Effector memory CD4-positive, alpha-beta T cell (primary cell): ENCODE data around the gene SYNPR.

Source experiments
- DNase-seq, 3 donors: peaks; one replicate each; pipeline ENCODE4 v3.0.0-alpha.2; 2020
- H3K27ac ChIP-seq: 2 replicates; pipeline ENCODE4 v1.7.0; 2013; ENCODE audit warnings: mild to moderate bottlenecking, low read length, moderate library complexity; ENCODE audit not compliant: insufficient read depth, poor library complexity, severe bottlenecking
- H3K27me3 ChIP-seq: replicated peaks from 2 replicates; pipeline ENCODE4 v1.7.0; 2013; ENCODE audit warnings: mild to moderate bottlenecking, low read length; ENCODE audit not compliant: insufficient read depth, control insufficient read depth, poor library complexity, severe bottlenecking
- H3K36me3 ChIP-seq: 2 replicates; pipeline ENCODE4 v1.7.0; 2013; ENCODE audit warnings: mild to moderate bottlenecking, low read length, moderate library complexity; ENCODE audit not compliant: control insufficient read depth, insufficient read depth
- H3K4me1 ChIP-seq: 2 replicates; pipeline ENCODE4 v1.7.0; 2013; ENCODE audit warnings: low read length, mild to moderate bottlenecking; ENCODE audit not compliant: control insufficient read depth, insufficient read depth, poor library complexity, severe bottlenecking
- H3K4me3 ChIP-seq: 2 replicates; pipeline ENCODE4 v1.7.0; 2013; ENCODE audit warnings: low read length, low read depth, mild to moderate bottlenecking; ENCODE audit not compliant: insufficient read depth, poor library complexity, severe bottlenecking
- H3K9me3 ChIP-seq: 2 replicates; pipeline ENCODE4 v1.7.0; 2013; ENCODE audit warnings: mild to moderate bottlenecking, low read length, moderate library complexity; ENCODE audit not compliant: control insufficient read depth

The SYNPR gene

GRCh38 chr3:63477494-63478129 is 199.5 kb downstream of the SYNPR start:
- H3K27me3 ChIP-seq = no peaks in the 10 kb centered on the region
- H3K36me3 ChIP-seq = no peaks in the 10 kb centered on the region
- H3K9me3 ChIP-seq = no peaks in the 10 kb centered on the region
- H3K4me3 ChIP-seq = no peak overlapping the region
- no peak overlapping the region for H3K27ac ChIP-seq
- no peak for DNase-seq
- no peaks in the 10 kb centered on the region for H3K4me1 ChIP-seq

- Histone ChIP-seq H3K9me3 (no peaks in the 10 kb centered on the region), H3K36me3 (no peaks in the 10 kb centered on the region), H3K4me3 (no peak overlapping the region), H3K27me3 (no peaks in the 10 kb centered on the region), H3K27ac (no peak overlapping the region), H3K4me1 (no peaks in the 10 kb centered on the region)
- DNase-seq = no peak
These were observed 201.0 kb downstream of the SYNPR start for GRCh38 chr3:63478990-63479660.

DNA sequence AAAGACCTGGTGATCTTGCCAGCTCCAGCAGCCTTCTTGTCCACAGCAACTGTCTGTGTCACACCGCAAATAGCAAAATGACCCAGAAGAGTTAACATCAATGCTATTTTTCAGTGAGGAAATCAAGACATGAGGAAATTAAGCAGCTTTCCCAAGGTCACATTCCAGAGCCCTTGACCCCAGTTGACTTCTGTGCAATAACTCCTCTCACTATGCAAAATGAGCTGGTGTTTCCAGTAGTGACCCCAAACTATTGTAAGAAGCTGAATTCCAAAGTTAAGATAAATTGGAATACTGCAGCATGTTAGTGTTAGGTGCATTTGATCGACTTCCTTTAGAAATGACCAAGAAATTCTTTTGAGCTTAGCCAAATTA is 201.5 kb downstream of the SYNPR start:
- Histone ChIP-seq H3K9me3 (no peaks in the 10 kb centered on the region), H3K36me3 (no peaks in the 10 kb centered on the region), H3K4me3 (no peak overlapping the region)

GRCh38 chr3:63481627-63482026 is 203.5 kb downstream of the SYNPR start:
- H3K4me3 ChIP-seq = no peak overlapping the region
- H3K27me3 ChIP-seq = no peaks in the 10 kb centered on the region
- H3K9me3 ChIP-seq = no peaks in the 10 kb centered on the region
- no peaks in the 10 kb centered on the region for H3K4me1 ChIP-seq
- H3K27ac ChIP-seq = no peak overlapping the region
- no peaks in the 10 kb centered on the region for H3K36me3 ChIP-seq
- DNase-seq = no peak

More for the DNA sequence above, 201.5 kb downstream of the SYNPR start:
- DNase-seq = no peak
- Histone ChIP-seq H3K27ac (no peak overlapping the region), H3K4me1 (no peaks in the 10 kb centered on the region), H3K27me3 (no peaks in the 10 kb centered on the region)

DNA sequence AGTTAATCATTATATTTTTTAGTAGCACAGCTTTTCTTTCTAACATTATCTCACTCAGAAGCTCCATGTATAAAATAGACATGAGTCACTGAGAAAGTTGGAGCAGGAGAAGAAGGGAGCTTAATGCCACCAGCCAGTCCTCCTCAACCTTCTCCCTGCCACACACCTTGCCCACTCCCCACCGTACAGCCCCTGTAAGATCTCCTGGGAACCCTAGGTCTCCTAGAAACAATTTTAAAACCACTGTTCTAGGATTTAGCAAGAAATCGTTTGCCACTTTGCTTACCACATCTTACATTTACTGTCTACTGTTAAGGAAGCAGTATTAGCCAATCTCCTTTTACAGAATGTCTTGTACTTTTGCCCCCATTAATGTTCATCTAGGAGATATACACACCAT is 204.2 kb downstream of the SYNPR start:
- no peaks in the 10 kb centered on the region for H3K4me1 ChIP-seq
- no peak overlapping the region for H3K4me3 ChIP-seq
- no peak overlapping the region for H3K27ac ChIP-seq
- no peak for DNase-seq
- no peaks in the 10 kb centered on the region for H3K36me3 ChIP-seq
- no peaks in the 10 kb centered on the region for H3K27me3 ChIP-seq
- H3K9me3 ChIP-seq = no peaks in the 10 kb centered on the region

DNA sequence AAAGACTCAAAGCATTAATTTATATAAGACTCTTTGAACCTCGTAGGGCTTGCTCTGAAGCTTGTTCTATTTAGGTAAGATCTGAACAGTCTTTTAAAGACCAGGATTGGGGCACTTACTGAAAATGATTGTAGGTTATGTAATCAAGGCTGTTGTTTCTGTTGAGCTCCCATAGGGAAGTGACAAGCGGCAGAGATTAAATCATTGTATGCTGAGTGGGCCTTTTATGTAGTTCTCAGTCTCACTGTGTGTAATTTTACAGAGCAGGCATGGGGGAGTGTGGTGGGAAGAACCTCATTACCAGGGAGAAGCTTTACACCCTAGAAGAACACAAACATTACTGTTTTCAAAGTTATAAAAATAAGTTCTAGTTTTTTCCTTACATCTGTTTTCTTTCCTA is 214.4 kb downstream of the SYNPR start:
- no peak for DNase-seq
- no peaks in the 10 kb centered on the region for H3K36me3 ChIP-seq
- H3K9me3 ChIP-seq = no peaks in the 10 kb centered on the region
- no peaks in the 10 kb centered on the region for H3K27me3 ChIP-seq
- H3K4me3 ChIP-seq = no peak overlapping the region
- no peaks in the 10 kb centered on the region for H3K4me1 ChIP-seq
- H3K27ac ChIP-seq = no peak overlapping the region

- no peaks in the 10 kb centered on the region for H3K9me3 ChIP-seq
- DNase-seq = no peak
These were observed 215.0 kb downstream of the SYNPR start for GRCh38 chr3:63493101-63493500.

GRCh38 chr3:63494646-63495045 is 216.5 kb downstream of the SYNPR start:
- Histone ChIP-seq H3K27ac (no peak overlapping the region), H3K36me3 (no peaks in the 10 kb centered on the region), H3K27me3 (no peaks in the 10 kb centered on the region), H3K4me3 (no peak overlapping the region), H3K4me1 (no peaks in the 10 kb centered on the region), H3K9me3 (no peaks in the 10 kb centered on the region)
- no peak for DNase-seq

More at GRCh38 chr3:63493101-63493500, 215.0 kb downstream of the SYNPR start:
- H3K4me3 ChIP-seq = no peak overlapping the region
- no peaks in the 10 kb centered on the region for H3K36me3 ChIP-seq
- H3K27me3 ChIP-seq = no peaks in the 10 kb centered on the region
- no peak overlapping the region for H3K27ac ChIP-seq
- H3K4me1 ChIP-seq = no peaks in the 10 kb centered on the region

DNA sequence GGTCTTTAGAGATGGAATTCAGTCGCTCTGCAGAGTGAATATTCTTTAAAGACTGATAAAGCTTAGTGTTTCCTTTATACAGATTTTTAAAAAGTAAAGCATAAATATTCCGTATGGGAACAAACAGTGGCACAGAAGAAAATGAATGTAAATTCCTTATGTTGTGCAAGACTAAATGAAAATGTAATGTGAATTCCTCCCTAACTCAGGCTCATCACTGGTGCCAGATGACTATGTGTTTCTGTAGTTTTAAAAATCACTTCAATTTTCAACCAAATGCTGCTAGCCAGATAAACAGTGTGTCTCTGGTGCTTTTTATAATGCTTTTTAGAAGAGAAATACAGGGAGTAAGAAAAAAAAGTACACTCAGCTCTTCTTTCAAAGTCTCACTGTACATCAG is 219.5 kb downstream of the SYNPR start:
- DNase-seq = no peak
- Histone ChIP-seq H3K4me3 (no peak overlapping the region), H3K36me3 (no peaks in the 10 kb centered on the region), H3K9me3 (no peaks in the 10 kb centered on the region), H3K4me1 (no peaks in the 10 kb centered on the region), H3K27me3 (no peaks in the 10 kb centered on the region), H3K27ac (no peak overlapping the region)

DNA sequence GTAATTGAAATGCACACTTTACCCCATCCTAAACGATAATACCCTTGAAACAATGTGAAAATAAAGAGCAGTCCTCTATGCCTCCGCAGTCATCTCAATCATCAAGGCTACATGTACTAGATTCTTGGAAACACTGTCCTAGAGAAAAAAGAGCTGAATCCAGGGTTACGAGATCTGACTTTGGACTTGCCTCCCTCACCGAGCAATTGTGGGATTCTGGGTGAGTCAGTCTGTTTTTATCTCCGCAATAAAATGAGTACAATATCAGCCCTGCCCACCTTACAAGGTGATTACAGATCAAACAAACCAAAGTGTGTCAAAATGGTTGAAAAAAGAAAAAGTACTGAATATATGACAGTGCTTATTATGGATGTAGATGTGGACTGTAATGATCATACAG is 222.1 kb downstream of the SYNPR start:
- DNase-seq = no peak
- Histone ChIP-seq H3K27ac (no peak overlapping the region), H3K36me3 (no peaks in the 10 kb centered on the region), H3K9me3 (no peaks in the 10 kb centered on the region), H3K27me3 (no peaks in the 10 kb centered on the region), H3K4me3 (no peak overlapping the region), H3K4me1 (no peaks in the 10 kb centered on the region)
